ENCODE results near the gene CUBN.

Gene CUBN

DNA sequence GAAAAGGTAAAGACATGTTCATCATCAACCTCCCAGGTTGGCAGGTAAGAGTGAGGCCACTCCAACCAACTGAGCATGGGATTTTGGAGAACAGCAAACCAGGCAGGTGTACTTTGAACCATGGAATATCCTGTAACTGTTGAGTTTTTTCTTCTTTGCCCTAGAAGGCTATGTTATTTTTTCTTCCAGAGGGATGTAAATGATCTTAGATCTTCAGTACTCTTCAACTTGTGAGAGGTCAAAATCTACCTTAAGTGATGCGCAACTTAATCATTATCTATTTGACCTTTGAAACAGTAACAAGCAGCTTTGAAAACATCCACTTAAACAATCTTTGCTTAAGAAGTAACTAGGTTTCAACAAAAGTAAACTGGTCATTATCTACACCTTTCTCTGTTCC is at the start of gene CUBN:
Gene CUBN (minus strand): TSS at position 71 of the 400 bp plus-strand sequence. CDS start 46 bp downstream, at position 25.
- no peak for DNase-seq (ENCODE audit: low read depth, low spot score)

DNA sequence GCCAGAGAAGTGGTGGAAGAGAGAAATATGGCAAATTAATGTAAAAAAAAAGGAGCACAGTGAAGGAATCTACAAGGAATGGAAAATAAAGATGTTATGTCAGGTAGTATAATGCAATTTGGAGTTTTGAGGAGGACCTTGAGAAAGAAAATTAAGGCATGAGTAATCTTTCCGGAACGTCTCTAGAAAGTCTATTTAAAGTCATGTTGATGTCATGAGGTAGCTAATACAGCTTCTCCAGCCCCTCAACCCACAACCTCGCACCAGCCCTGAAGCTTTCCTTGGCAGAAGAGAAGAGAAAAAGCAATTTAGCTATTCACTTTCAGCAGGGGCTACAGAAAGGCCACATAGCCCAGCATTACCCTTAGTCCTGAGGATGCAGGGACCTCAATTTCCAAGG is 49.4 kb upstream of the CUBN start:
- DNase-seq (ENCODE audit: low read depth, low spot score): no peak

DNA sequence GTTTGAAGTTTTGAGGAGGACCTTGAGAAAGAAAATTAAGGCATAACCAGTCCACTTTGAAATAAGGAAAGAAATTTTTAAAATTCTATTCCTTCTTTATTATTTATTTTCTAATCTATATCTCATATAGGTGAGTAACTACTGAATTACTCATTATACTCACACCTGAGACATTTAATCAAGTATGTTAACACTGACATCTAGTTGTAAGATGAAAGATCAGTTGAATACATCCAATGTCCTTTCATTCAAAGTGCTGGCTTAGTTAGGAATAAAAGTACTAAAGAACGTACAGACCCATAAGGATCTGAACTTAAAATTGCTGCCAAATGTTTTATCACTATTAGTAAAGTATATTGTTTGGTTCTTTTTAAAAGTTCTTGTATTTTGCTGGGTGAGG is 48.4 kb upstream of the CUBN start:
- no peak for DNase-seq (ENCODE audit: low read depth, low spot score)

GRCh38 chr10:17177014-17177413 is 47.4 kb upstream of the CUBN start:
- no peak for DNase-seq (ENCODE audit: low read depth, low spot score)

GRCh38 chr10:17176091-17176490 is 46.5 kb upstream of the CUBN start:
- DNase-seq (ENCODE audit: low read depth, low spot score): no peak

- no peak for DNase-seq (ENCODE audit: low read depth, low spot score)
Measured at GRCh38 chr10:17175551-17175950, 45.9 kb upstream of the CUBN start.

GRCh38 chr10:17174626-17175025 is 45.0 kb upstream of the CUBN start:
- no peak for DNase-seq (ENCODE audit: low read depth, low spot score)

DNA sequence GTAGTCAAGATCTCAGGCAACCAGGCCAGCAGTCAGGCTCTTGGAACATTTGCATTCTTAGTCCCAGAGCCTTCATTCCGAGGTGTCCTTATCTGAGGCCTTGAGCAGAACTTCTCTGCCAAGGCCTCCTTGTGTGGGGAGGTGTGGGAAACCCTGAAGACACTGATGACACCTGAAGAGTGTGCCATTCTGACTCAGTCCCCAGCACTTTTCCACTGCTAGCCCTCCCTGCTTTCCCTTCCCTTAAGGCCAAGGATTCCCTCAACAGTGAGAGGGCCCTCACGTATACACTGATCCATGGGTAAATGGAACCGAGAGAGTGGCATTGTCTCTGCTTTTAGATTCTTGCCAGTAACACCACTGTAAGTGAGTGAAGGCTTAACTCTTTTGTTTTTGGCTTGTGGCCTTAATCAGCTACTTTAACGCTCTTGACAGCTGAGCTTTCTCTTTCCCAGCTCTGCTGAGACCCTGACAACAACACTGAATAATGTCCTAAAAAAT is 41.6 kb upstream of the CUBN start:
- no peak for DNase-seq (ENCODE audit: low read depth, low spot score)

GRCh38 chr10:17169803-17170202 is 40.2 kb upstream of the CUBN start:
- DNase-seq (ENCODE audit: low read depth, low spot score): no peak

- no peak for DNase-seq (ENCODE audit: low read depth, low spot score)
Measured at GRCh38 chr10:17166699-17167098, 37.1 kb upstream of the CUBN start.

- peak; percentile 31 for DNase-seq (ENCODE audit: low read depth, low spot score)
Measured at GRCh38 chr10:17162828-17163227, 33.2 kb upstream of the CUBN start.

GRCh38 chr10:17161775-17162174 is 32.2 kb upstream of the CUBN start:
- DNase-seq (ENCODE audit: low read depth, low spot score): no peak

DNA sequence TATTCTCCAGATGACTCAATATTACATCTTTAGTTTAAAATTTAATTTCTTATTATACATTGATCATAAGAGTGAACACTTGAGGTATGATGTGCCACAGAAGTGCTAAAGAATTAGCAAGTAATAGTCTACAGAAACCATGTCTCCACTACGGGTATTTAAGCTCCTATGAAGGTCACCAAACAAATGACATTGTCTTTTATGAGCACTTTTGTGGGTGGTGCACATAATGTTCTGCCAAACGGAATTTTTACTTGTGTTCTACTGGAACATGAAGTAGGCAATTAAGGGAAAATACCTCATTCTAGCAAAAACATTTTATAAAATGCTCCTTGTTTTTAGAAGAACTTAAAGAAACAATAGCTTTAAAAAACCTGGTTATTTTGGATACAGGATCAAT is 27.4 kb upstream of the CUBN start:
- no peak for DNase-seq (ENCODE audit: low read depth, low spot score)

- DNase-seq (ENCODE audit: low read depth, low spot score): no peak
Measured at GRCh38 chr10:17155826-17156225, 26.2 kb upstream of the CUBN start.

DNA sequence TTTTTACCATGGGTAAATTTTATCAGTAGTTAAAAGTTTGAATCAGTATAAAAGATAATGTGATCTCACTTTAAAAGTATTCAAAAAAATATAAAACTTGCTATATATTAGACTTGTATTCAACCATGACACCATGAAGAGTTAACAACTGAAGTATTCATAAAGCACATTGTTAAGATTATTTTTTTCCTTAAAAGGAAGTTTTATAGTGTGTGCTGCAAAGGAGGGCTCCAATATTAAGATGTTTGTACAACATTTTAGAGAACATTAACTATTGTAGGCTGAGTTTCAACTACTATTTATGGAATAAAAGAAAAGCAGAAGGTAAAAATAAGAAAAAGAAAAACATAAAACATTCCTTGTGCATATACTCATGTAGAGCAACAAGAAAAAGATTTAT is 24.5 kb upstream of the CUBN start:
- DNase-seq (ENCODE audit: low read depth, low spot score): no peak

- DNase-seq (ENCODE audit: low read depth, low spot score): no peak
Measured at GRCh38 chr10:17153321-17153720, 23.7 kb upstream of the CUBN start.

GRCh38 chr10:17151716-17152115 is 22.1 kb upstream of the CUBN start:
- DNase-seq (ENCODE audit: low read depth, low spot score): no peak

- DNase-seq (ENCODE audit: low read depth, low spot score): peak; percentile 42
Measured at GRCh38 chr10:17147884-17148489, 18.4 kb upstream of the CUBN start.

DNA sequence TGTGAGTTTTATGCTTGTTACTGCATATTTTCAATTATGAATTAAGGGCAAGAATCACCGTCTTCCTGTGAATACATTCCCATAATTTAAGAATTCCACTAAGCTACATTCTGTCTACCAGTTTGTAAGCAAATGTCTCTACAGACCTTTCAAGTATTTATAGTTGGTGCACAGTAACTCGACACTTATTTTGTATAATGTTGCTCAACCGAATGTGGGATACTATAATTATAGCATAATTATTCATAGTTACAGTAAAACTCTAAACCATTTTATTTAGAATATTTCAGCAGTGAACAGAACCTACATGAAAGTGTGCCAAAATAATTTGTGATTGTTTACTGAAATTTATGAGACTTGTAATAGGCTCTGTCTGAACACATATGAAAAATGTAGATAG is 17.3 kb upstream of the CUBN start:
- DNase-seq (ENCODE audit: low read depth, low spot score): no peak

DNA sequence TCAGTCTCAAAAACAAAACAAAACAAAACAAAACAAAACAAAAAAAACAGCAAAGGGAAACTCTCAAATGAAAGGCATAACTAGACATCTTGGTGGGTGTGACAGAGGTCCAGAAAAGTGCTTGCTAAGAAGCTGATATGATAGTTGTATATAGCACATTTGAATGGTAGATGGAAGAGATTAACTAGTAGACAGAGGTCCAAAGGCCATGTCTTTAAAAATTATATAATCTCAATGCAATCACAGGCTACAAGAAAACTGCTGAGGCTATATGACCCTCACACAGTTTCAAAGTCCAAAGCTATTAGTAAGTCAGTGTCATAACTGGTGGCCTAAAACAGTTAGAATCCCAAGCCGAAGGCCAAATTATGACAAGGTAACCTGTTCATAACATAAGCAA is 15.6 kb upstream of the CUBN start:
- no peak for DNase-seq (ENCODE audit: low read depth, low spot score)

DNA sequence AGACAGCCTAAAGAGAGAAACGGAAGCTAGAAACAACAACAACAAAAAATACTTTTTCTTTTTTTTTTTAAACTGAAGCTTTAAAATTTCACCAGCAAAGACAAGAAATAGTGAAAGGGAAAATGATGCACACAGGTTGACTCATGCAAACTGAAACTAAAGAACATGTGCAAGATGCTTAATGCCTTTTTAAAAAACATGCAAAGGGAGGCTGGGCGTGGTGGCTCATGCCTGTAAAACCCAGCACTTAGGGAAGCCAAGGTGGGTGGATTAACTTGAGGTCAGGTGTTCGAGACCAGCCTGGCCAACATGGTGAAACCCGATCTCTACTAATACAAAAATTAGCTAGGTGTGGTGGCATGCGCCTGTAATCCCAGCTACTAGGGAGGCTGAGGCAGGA is 15.1 kb upstream of the CUBN start:
- no peak for DNase-seq (ENCODE audit: low read depth, low spot score)

DNA sequence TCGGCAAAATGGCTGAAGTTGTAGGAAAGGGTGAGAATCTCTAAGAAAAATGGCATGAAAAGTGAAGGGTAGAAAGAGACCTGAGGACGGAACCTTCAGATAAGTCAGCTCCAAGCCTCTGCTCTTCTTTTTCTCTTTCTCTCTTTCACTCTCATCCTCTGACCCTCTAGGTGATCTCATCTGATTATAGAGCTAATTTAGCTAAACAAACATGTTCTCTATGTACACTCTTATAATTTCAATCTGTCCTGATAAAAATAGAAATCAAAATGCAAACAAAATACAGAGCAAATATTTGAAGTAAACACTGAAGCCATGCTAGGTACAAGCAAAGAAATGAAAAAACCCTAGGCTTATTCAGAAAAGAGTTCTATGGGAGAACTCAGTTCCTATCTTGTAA is 14.4 kb upstream of the CUBN start:
- no peak for DNase-seq (ENCODE audit: low read depth, low spot score)

GRCh38 chr10:17143055-17143690 is 13.6 kb upstream of the CUBN start:
- DNase-seq (ENCODE audit: low read depth, low spot score): no peak
